ENCODE results near the gene SSBP2.

Gene SSBP2

GRCh38 chr5:81656783-81657182, 94.1 kb downstream of the SSBP2 start:
- no peak overlapping the region for H3K4me3 ChIP-seq (ENCODE audit: low read depth in 1 of 2, low read length in 1 of 2)
- no peaks in the 10 kb centered on the region for H3K36me3 ChIP-seq
- no peak overlapping the region for H3K27ac ChIP-seq
- TF ChIP-seq CTCF (IDR thresholded peaks at IDR 0.05), result no peak
- H3K27me3 ChIP-seq, result no peaks in the 10 kb centered on the region
- H3K9me3 ChIP-seq, result no peaks in the 10 kb centered on the region
- no peaks in the 10 kb centered on the region for H3K4me1 ChIP-seq (ENCODE audit: control insufficient read depth in 1 of 2, insufficient read depth in 1 of 2, low read depth in 1 of 2, low read length in 1 of 2)

DNA sequence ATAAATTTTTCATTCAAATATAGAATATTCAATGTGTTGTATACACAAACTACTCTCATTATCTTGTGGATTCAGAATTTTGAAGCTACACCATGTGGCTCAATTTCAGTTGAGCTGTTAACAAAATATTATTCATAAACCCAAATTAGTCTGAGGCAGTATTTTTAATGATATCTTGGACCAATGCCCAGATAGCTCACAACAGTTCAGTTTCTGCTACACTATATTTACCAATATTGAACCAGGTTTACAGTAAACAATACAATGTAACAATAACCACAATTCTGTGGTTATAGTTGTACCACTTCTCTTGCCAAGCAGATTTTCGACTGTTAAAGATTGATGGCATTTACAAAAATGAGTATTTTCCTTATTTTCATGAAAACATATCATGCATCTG, 99.9 kb downstream of the SSBP2 start:
- Histone ChIP-seq H3K4me1 (ENCODE audit: control insufficient read depth in 1 of 2, insufficient read depth in 1 of 2, low read depth in 1 of 2, low read length in 1 of 2) (no peaks in the 10 kb centered on the region), H3K27ac (no peak overlapping the region), H3K4me3 (ENCODE audit: low read depth in 1 of 2, low read length in 1 of 2) (no peak overlapping the region), H3K36me3 (no peaks in the 10 kb centered on the region), H3K27me3 (no peaks in the 10 kb centered on the region), H3K9me3 (no peaks in the 10 kb centered on the region)
- TF ChIP-seq CTCF (IDR thresholded peaks at IDR 0.05), result no peak

GRCh38 chr5:81646469-81646995, 104.4 kb downstream of the SSBP2 start:
- Histone ChIP-seq H3K4me3 (ENCODE audit: low read depth in 1 of 2, low read length in 1 of 2) (no peak overlapping the region), H3K27ac (no peak overlapping the region), H3K4me1 (ENCODE audit: control insufficient read depth in 1 of 2, insufficient read depth in 1 of 2, low read depth in 1 of 2, low read length in 1 of 2) (no peaks in the 10 kb centered on the region), H3K36me3 (no peaks in the 10 kb centered on the region), H3K27me3 (no peaks in the 10 kb centered on the region), H3K9me3 (no peaks in the 10 kb centered on the region)
- TF ChIP-seq CTCF (IDR thresholded peaks at IDR 0.05), result no peak

DNA sequence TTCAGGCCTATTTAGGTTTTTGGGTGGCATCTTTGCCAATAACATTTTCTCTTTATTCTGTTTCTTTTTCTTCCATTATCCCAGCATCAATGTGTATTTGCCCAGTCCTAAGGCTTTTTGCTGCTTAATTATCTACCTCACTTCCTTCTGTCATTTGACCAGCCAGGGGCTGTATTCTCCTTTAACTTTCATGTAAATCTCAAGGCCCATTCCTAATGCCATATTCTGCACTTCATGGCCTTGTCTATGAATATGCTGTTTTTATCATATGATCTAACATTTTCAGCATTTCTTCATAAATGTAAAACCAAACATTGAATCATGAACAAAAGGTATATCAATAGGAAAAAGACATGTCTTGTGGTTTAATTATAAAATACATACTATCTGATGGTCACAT, 108.7 kb downstream of the SSBP2 start:
- Histone ChIP-seq H3K36me3 (no peaks in the 10 kb centered on the region), H3K27ac (no peak overlapping the region), H3K27me3 (no peaks in the 10 kb centered on the region), H3K9me3 (no peaks in the 10 kb centered on the region), H3K4me3 (ENCODE audit: low read depth in 1 of 2, low read length in 1 of 2) (no peak overlapping the region), H3K4me1 (ENCODE audit: control insufficient read depth in 1 of 2, insufficient read depth in 1 of 2, low read depth in 1 of 2, low read length in 1 of 2) (no peaks in the 10 kb centered on the region)
- no peak for TF ChIP-seq CTCF (IDR thresholded peaks at IDR 0.05)

GRCh38 chr5:81639556-81639955, 111.3 kb downstream of the SSBP2 start:
- TF ChIP-seq CTCF (IDR thresholded peaks at IDR 0.05), result no peak
- Histone ChIP-seq H3K4me1 (ENCODE audit: control insufficient read depth in 1 of 2, insufficient read depth in 1 of 2, low read depth in 1 of 2, low read length in 1 of 2) (no peaks in the 10 kb centered on the region), H3K4me3 (ENCODE audit: low read depth in 1 of 2, low read length in 1 of 2) (no peak overlapping the region), H3K36me3 (no peaks in the 10 kb centered on the region), H3K27me3 (no peaks in the 10 kb centered on the region), H3K9me3 (no peaks in the 10 kb centered on the region), H3K27ac (no peak overlapping the region)

- Histone ChIP-seq H3K4me1 (ENCODE audit: control insufficient read depth in 1 of 2, insufficient read depth in 1 of 2, low read depth in 1 of 2, low read length in 1 of 2) (no peaks in the 10 kb centered on the region), H3K27ac (no peak overlapping the region), H3K27me3 (no peaks in the 10 kb centered on the region), H3K9me3 (no peaks in the 10 kb centered on the region), H3K36me3 (no peaks in the 10 kb centered on the region), H3K4me3 (ENCODE audit: low read depth in 1 of 2, low read length in 1 of 2) (no peak overlapping the region)
- no peak for TF ChIP-seq CTCF (IDR thresholded peaks at IDR 0.05)
These were observed 112.4 kb downstream of the SSBP2 start for GRCh38 chr5:81638471-81638870.

Data from neutrophil (primary cell).